Upper lobe of left lung (tissue), 4 donors: ENCODE measurements around the gene MAP3K9.

Experiments
- POLR2A ChIP-seq, 4 donors: fragments of 450-650 bp; IDR thresholded peaks; one replicate each; pipeline ENCODE4 v1.5.1; 2016 to 2017; ENCODE audit warnings: antibody characterized with exemption in 4 of 4, mild to moderate bottlenecking in 2 of 4
- POLR2AphosphoS5 ChIP-seq, 2 donors: sonication (generic); formaldehyde crosslinking; IDR thresholded peaks; one replicate each; pipeline ENCODE4 v1.5.1; 2017; ENCODE audit warnings: antibody characterized with exemption in 2 of 2
- TF ChIP-seq, protein P1 (sequence below), 6 experiments: fragments of 450-650 bp in 4 of 6; fragments of 200-600 bp in 2 of 6; sonication (generic) in 2 of 6; IDR thresholded peaks; one replicate each; pipeline ENCODE4 v1.5.1; 2016 to 2019; ENCODE audit warnings: antibody characterized with exemption in 6 of 6

- TF ChIP-seq POLR2A (IDR thresholded peaks at IDR 0.05) (no peak), POLR2AphosphoS5 (IDR thresholded peaks at IDR 0.05) (no peak)
- TF ChIP-seq, protein P1, sequence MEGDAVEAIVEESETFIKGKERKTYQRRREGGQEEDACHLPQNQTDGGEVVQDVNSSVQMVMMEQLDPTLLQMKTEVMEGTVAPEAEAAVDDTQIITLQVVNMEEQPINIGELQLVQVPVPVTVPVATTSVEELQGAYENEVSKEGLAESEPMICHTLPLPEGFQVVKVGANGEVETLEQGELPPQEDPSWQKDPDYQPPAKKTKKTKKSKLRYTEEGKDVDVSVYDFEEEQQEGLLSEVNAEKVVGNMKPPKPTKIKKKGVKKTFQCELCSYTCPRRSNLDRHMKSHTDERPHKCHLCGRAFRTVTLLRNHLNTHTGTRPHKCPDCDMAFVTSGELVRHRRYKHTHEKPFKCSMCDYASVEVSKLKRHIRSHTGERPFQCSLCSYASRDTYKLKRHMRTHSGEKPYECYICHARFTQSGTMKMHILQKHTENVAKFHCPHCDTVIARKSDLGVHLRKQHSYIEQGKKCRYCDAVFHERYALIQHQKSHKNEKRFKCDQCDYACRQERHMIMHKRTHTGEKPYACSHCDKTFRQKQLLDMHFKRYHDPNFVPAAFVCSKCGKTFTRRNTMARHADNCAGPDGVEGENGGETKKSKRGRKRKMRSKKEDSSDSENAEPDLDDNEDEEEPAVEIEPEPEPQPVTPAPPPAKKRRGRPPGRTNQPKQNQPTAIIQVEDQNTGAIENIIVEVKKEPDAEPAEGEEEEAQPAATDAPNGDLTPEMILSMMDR (IDR thresholded peaks at IDR 0.05) = no peak
These were observed 27.6 kb upstream of the MAP3K9 start for GRCh38 chr14:70836946-70837345.
